Stimulated activated memory B cell treated with anti-CD40 and anti-IgM and Interleukin-4, amounts not matched to agents 10 μg/mL and 1 μg/mL and 100 μg/mL, for 72 hours (primary cell): ENCODE measurements around the gene RHOF.
A peak's percentile ranks its signal among the peaks of the same experiment; 100 is the strongest.

Experiments used
- ATAC-seq: fragments of 150-1000 bp; cut with Tn5 transposase; 2 replicates; pipeline ENCODE4 v1.10.0; 2021
- H3K27ac Mint-ChIP-seq: one replicate; pipeline ENCODE4 v1.8.0; 2022; ENCODE audit warnings: mild to moderate bottlenecking, mixed read lengths
- H3K27me3 Mint-ChIP-seq: one replicate; pipeline ENCODE4 v1.8.0; 2022; ENCODE audit warnings: mixed read lengths
- H3K36me3 Mint-ChIP-seq: one replicate; pipeline ENCODE4 v1.8.0; 2022; ENCODE audit warnings: mixed read lengths
- H3K4me1 Mint-ChIP-seq: one replicate; pipeline ENCODE4 v1.8.0; 2022; ENCODE audit warnings: mixed read lengths
- H3K4me3 Mint-ChIP-seq: one replicate; pipeline ENCODE4 v1.8.0; 2022; ENCODE audit warnings: mild to moderate bottlenecking, moderate library complexity, mixed read lengths
- H3K9me3 Mint-ChIP-seq: one replicate; pipeline ENCODE4 v1.8.0; 2022; ENCODE audit warnings: mixed read lengths

Gene RHOF

DNA sequence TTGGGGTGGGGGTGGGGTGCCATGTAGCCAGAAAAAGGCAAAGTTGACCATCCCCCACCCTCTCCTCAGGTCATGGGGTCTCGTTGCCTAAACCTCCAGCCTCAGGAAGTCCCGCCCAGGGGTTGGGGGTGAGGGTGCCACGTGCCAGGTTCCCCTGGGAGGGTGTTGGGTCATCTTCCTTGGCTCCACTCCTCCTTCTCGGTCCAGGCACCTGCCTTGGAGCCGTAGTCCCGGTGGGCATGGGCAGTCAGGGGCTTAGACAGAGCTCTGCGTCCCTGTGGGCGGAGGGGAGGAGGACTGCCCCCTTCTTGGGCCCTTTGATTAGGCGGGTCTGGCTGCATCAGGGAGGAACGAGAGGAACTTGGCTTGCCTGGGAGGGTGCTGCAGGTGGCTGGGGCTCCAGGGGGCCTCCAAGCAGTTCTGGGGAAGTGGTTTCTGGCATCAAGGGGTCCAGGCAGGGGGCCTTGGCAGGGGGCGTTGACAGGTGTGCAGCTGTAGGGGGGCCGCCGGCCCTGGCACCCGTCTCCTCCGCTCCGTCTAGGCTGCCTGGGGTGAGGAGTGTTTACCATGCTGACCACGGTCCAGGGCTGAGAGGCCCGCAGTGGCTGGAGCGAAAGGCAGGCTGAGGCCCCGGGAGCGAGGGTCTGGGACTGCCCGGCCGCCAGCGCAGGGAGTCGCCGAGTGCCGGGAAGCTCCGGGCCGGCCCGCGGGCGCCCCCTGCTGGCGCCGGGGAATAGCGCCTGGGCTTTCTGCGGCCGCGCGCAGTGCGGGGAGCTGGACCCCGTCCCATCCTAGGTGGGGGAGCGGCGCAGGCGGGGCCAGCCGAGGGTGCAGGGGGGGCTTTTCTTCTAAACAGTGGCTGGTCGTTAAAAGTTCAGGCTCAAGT, 18.2 kb upstream of the RHOF start:
- peaks cover 64% of the 10 kb centered on the region for H3K4me1 Mint-ChIP-seq
- H3K9me3 Mint-ChIP-seq: no peaks in the 10 kb centered on the region
- peak; percentile 84 for ATAC-seq
- peak overlapping the region; percentile 58 for H3K27ac Mint-ChIP-seq
- peaks cover 51% of the 10 kb centered on the region for H3K36me3 Mint-ChIP-seq
- H3K4me3 Mint-ChIP-seq: peak overlapping the region; percentile 81
- no peaks in the 10 kb centered on the region for H3K27me3 Mint-ChIP-seq

DNA sequence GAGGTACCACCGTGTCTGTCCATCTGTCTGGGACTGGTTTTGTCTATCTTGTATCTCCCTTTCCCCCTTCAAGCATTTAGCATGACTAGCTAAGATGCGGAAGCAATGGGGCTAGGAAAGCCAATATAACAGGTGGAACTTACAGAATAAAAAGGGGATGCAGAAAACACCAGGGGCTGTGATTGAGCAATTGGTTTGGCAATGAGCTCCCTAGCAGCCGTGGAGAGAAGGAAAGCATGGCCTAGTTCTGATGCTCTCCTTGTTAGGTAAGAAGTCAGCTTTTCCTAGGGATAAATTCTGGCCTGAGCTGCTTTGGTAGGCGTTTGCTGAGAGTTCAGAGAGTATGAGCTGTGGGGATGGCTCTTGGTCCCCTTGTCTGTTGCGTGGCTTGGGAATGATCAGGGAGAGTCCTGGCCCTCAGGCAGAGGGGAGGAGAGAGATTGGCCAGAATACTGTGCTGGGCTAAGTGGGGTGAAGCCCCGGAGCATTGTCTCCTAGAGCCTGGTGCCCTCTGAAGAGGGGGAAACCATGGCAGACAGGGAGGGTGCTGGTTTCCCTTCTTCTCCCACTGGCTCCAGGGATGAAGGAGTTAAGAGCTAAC, 17.4 kb upstream of the RHOF start:
- H3K27ac Mint-ChIP-seq: peak overlapping the region; percentile 58

DNA sequence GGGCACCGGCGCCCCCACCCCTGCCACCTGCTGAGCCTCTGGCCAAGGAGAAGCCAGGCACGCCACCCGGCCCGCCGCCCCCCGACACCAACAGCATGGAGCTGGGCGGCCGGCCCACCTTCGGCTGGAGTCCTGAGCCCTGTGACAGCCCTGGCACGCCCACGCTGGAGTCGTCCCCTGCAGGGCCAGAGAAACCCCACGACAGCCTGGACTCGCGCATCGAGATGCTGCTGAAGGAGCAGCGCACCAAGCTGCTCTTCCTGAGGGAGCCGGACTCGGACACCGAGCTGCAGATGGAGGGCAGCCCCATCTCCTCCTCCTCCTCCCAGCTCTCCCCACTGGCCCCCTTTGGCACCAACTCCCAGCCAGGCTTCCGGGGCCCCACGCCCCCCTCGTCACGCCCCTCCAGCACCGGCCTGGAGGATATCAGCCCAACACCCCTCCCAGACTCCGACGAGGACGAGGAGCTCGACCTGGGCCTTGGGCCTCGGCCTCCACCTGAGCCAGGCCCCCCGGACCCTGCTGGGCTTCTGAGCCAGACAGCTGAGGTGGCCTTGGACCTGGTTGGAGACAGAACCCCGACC, 16.8 kb upstream of the RHOF start:
- H3K27me3 Mint-ChIP-seq: no peaks in the 10 kb centered on the region
- peaks cover 76% of the 10 kb centered on the region for H3K4me1 Mint-ChIP-seq
- ATAC-seq: no peak
- H3K9me3 Mint-ChIP-seq: no peaks in the 10 kb centered on the region
- H3K27ac Mint-ChIP-seq: no peak overlapping the region
- H3K36me3 Mint-ChIP-seq: peaks cover 46% of the 10 kb centered on the region
- H3K4me3 Mint-ChIP-seq: no peak overlapping the region

More for the DNA sequence above, 17.4 kb upstream of the RHOF start:
- no peak for ATAC-seq
- Mint-ChIP-seq H3K9me3 (no peaks in the 10 kb centered on the region), H3K4me1 (peaks cover 71% of the 10 kb centered on the region), H3K4me3 (peak overlapping the region; percentile 81), H3K27me3 (no peaks in the 10 kb centered on the region), H3K36me3 (peaks cover 52% of the 10 kb centered on the region)

DNA sequence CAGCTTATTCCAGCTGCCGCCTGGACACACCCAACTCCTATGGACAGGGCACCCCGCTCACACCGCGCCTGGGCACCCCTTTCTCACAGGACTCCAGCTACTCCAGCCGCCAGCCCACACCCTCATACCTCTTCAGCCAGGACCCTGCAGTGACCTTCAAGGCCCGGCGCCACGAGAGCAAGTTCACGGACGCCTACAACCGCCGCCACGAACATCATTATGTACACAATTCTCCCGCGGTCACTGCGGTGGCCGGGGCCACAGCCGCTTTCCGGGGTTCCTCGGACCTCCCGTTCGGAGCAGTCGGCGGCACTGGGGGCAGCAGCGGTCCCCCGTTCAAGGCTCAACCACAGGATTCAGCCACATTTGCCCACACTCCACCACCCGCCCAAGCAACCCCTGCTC, 16.2 kb upstream of the RHOF start:
- H3K9me3 Mint-ChIP-seq: no peaks in the 10 kb centered on the region
- peaks cover 41% of the 10 kb centered on the region for H3K36me3 Mint-ChIP-seq
- ATAC-seq: no peak
- H3K27me3 Mint-ChIP-seq: no peaks in the 10 kb centered on the region
- H3K4me1 Mint-ChIP-seq: peaks cover 76% of the 10 kb centered on the region
- peak overlapping the region; percentile 30 for H3K27ac Mint-ChIP-seq
- no peak overlapping the region for H3K4me3 Mint-ChIP-seq

DNA sequence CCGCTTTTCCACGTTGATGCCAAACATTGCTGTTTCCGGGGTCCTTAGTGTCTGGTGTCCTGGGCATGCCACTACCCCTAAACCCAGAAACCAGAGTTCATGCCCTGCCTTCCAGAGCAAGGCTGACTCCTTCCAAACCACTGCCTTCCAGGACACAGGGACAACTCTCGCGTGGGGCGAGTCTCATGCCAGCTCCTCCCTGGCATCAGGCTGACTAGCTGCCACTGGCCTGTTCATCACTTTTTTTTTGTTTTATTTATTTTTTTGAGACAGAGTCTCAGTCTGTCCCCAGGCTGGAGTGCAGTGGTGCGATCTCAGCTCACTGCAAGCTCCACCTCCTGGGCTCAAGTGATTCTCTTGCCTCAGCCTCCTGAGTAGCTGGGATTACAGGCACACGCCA, 15.1 kb upstream of the RHOF start:
- no peaks in the 10 kb centered on the region for H3K27me3 Mint-ChIP-seq
- H3K36me3 Mint-ChIP-seq: peaks cover 35% of the 10 kb centered on the region
- no peak overlapping the region for H3K4me3 Mint-ChIP-seq
- no peak for ATAC-seq
- peak overlapping the region; percentile 66 for H3K27ac Mint-ChIP-seq
- no peaks in the 10 kb centered on the region for H3K9me3 Mint-ChIP-seq
- H3K4me1 Mint-ChIP-seq: peaks cover 68% of the 10 kb centered on the region

DNA sequence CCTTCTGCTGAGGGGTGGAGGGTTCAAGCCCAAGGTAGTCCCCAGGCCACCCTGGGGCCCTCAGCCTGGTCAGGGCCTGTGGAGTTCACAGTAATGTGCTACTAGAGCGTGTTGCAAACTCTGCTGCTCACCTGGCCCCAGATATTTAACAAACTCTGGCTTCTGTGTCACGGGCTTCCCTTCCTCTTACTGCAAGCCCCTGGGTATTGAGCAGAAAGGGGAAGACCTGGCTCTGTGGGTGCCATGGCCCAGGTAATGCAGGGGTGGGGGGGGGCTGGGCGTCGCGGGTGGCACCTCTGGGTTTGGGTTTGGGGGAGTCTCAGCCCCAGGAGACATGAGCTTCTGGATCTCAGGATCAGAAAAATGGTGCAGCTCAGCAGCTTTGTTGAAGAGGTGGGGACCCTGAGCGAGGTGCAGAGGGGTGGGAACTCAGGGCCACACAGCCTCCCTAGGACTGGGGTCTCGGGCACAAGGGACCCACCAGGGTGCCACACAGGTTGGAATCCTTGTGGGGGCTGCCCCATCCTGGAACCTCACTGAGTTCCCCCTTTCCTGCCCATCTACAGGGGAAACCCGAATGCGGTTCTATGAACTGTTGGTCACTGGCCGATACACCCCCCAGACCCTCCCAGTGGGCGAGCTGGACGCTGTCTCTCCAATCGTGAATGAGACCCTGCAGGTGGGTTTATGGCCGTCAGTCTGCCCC, 14.3 kb upstream of the RHOF start:
- peaks cover 64% of the 10 kb centered on the region for H3K4me1 Mint-ChIP-seq
- peaks cover 27% of the 10 kb centered on the region for H3K36me3 Mint-ChIP-seq
- no peaks in the 10 kb centered on the region for H3K27me3 Mint-ChIP-seq
- no peaks in the 10 kb centered on the region for H3K9me3 Mint-ChIP-seq
- peak overlapping the region; percentile 62 for H3K4me3 Mint-ChIP-seq
- H3K27ac Mint-ChIP-seq: peak overlapping the region; percentile 100
- no peak for ATAC-seq

DNA sequence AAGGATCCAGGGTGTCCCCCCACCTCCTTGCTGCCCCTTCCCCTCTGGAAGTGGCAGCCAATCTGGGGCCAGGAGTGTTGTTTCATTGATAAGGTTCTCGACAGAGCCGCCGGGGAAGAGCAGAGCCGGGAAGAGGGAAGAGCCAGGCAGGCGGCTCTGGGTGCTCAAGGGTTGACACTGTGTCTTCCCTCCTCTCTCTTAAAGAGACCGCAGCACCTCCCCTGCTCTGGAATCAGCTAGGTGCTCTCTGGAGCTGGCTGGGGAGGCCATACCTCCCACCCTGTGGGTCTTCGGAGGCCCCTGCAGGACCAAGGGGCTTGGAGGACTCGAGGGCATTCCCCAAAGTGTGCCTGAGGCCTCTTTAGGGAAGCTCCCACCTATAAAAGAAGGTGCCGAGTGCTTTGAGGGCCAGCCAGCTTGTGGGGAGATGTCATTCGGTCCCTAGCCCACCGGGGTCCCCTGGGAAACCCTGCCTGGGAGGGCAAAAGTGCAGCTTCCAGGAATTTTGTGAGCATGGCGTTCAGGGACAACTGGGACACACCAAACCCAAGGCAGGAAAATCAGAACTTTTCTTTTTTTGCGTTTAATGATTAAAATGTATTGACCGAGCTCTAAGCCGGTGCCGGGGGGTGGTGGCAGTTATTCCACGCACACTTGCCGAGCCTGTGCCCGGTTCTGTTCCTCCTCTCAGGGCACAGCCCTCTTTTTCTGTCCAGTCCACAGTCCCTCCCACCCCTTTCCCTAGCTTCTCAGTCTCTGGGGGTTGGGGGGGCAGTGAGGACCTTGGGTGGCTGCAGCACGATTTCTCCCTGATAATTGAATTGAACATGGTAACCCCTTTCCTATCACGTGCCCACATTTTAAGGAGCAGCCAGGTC, 13.3 kb upstream of the RHOF start:
- H3K27me3 Mint-ChIP-seq: no peaks in the 10 kb centered on the region
- no peaks in the 10 kb centered on the region for H3K9me3 Mint-ChIP-seq
- no peak for ATAC-seq
- peaks cover 30% of the 10 kb centered on the region for H3K36me3 Mint-ChIP-seq
- H3K4me1 Mint-ChIP-seq: peaks cover 57% of the 10 kb centered on the region
- H3K4me3 Mint-ChIP-seq: peak overlapping the region; percentile 99
- H3K27ac Mint-ChIP-seq: peak overlapping the region; percentile 100

DNA sequence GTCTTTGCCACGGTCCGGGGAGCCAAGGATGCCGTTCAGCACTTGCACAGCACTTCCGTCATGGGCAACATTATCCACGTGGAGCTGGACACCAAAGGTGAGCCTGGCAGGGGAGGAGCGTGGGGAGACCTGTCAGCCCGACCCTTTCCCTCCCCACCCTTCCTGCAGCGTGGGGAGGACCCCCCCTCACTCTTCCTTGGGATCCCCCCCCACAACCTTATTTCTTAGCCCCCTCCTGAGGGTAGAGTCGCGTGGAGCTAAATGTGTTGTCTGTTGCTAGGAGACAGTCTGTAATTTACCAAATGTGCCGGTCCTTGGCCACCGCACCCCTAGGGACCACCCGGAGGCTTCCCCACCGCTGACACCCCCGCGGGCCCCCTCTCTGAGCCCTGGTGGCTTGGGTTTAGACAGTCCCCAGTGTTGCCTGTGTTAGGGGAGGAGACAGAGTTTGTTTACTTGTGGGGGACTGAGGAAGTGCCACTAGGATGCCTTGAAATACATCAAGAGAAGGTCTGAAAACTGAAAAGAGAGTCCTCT, 12.6 kb upstream of the RHOF start:
- Mint-ChIP-seq H3K4me1 (peaks cover 50% of the 10 kb centered on the region), H3K27me3 (no peaks in the 10 kb centered on the region), H3K4me3 (peak overlapping the region; percentile 99), H3K9me3 (no peaks in the 10 kb centered on the region), H3K27ac (peak overlapping the region; percentile 100), H3K36me3 (peaks cover 36% of the 10 kb centered on the region)
- ATAC-seq: peak; percentile 18

DNA sequence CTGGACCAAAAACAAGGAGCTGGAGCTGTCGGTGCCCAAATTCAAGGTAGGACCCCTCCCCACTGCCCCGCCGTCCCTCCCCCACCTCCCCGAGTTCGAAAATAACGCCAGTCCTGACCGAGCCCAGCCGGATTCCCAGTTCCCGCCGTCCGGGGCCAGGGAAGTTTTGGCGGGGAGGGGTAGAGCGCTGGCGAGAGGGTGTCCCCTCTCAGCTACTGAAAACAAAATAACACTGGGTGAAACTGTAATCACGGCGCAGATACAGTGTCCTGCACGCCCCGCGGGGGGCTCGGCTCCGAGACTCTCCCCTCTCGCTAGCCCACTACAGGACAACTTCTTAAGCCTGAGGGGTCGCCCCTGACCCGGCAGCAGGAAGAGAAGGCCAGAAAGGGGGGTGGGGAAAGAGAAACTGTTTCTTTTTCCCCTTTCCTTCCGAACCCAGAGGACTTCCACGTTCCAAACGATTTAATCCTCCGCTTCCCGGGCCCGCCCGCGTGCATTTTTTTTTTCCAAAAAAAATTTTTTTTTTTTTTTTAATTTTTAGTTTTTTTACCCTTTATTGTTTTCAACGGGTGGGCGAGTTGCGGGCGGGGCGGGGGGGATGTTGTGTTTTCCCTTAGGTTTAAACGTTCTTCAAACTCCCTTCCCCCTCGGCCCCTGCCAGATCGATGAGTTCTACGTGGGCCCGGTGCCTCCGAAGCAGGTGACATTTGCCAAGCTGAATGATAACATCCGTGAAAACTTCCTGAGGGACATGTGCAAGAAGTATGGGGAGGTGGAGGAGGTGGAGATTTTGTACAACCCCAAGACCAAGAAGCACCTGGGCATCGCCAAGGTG, 11.9 kb upstream of the RHOF start:
- peaks cover 34% of the 10 kb centered on the region for H3K36me3 Mint-ChIP-seq
- H3K27me3 Mint-ChIP-seq: no peaks in the 10 kb centered on the region
- no peak for ATAC-seq
- peak overlapping the region; percentile 100 for H3K27ac Mint-ChIP-seq
- peak overlapping the region; percentile 99 for H3K4me3 Mint-ChIP-seq
- peaks cover 44% of the 10 kb centered on the region for H3K4me1 Mint-ChIP-seq
- H3K9me3 Mint-ChIP-seq: no peaks in the 10 kb centered on the region

DNA sequence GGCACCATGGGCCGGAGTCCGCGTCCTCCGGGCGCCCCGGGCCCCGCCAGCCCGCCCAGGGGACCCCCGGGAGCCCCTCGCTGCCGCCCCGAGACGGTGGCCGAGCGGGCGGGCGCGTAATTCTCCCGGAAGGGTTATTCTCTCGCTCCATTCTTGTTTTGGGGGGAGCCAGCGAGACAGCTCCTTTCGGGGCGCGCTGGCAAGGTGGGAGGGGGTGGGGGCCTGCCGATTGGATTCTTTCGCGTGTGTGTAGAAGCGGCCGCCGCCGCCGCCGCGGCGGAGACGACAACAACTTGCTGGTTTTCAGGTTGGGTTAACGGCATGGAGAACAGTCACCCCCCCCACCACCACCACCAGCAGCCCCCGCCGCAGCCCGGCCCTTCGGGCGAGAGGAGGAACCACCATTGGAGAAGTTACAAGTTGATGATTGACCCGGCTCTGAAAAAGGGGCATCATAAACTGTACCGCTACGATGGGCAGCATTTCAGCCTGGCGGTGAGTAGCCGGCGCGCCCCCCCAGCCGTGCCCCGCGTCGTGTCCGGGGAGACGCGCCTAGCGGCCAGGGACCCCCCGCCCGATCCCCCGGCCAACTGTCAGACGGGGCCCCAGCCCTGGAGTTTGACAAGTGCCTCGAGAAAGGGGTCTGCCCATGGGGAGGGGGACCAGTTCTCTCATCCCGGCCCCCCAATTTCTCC, 11.1 kb upstream of the RHOF start:
- Mint-ChIP-seq H3K9me3 (no peaks in the 10 kb centered on the region), H3K4me1 (peaks cover 41% of the 10 kb centered on the region), H3K36me3 (peaks cover 30% of the 10 kb centered on the region), H3K27ac (peak overlapping the region; percentile 100), H3K27me3 (no peaks in the 10 kb centered on the region), H3K4me3 (peak overlapping the region; percentile 99)
- ATAC-seq: peak; percentile 1

DNA sequence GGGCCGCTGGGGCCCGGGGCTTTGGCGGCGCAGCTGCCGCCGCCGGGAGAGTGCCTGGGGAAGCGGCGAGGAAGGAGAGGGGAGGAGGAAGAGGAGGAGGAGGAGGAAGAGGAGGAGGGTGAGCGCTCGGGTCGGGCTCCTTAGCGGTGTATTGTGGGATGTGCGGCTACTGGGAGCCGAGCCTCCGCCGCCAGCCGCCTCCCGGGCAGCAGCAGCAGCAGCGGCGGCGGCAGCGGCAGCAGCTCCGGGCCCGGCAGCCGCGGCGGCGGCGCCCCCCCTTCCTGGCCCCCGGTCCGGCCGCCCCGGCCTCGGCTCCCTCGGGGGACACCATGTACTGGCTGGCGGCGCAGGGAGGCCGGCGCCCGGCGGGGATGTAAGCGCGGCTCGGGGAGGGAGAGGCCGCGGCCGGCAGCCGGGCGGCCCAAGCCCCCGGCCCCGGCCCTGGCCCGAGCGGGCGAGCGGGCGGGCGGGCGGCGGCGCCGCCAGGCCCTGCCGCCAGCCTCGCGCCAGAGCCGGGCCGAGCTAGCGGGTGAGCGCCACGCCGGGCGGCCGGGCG, 10.5 kb upstream of the RHOF start, which contains the start of gene SETD1B:
TSS of gene SETD1B (plus strand) at position 149 of the 556 bp plus-strand sequence. CDS start 729 bp downstream, outside the sequence.
- peaks cover 44% of the 10 kb centered on the region for H3K4me1 Mint-ChIP-seq
- no peaks in the 10 kb centered on the region for H3K27me3 Mint-ChIP-seq
- peak; percentile 19 for ATAC-seq
- no peaks in the 10 kb centered on the region for H3K9me3 Mint-ChIP-seq
- peak within 1 kb of the TSS; percentile 100 for H3K27ac Mint-ChIP-seq
- peak within 1 kb of the TSS; percentile 99 for H3K4me3 Mint-ChIP-seq
- peaks cover 25% of the 10 kb centered on the region for H3K36me3 Mint-ChIP-seq

DNA sequence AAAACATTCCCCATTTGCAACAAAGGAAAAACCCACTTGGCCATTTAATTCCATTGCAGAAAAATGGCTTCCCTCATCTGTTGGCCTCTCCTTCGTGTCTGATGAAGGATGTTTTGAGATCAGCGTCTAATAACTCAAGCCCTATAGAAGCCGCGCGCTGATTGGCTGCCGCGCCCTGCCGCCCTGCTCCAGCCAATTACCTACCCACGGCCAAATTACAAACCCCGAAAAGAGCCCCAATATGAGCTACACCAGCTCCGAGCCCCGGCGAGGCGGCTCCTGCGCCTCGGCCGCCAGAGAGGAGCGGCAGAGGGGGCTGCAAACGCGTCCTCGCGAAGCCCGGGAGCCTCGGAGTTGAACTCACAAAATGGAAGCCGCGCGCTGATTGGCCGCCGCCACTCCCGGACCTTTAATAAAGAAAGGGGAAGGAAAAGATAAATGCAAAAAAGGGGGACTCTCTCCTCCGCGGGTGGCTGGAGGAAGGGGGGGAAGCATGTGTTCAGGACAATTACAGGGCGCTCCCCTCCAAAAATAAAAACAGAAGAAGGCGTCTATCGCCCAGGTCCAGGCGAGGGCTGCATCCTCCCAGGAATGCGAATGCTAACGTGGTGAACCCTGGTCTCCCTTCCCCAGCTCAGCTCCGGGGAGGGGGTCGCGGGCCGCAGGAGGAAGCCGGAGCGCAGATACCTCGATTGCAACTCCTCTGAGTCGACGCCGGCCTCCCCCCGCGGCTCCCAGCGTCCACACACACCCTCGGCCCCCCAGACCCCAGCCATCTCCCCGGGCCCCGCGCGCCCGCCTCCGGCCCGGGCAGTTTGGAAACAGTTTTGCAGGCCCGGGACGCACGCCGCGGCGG, 9.6 kb upstream of the RHOF start:
- no peaks in the 10 kb centered on the region for H3K27me3 Mint-ChIP-seq
- H3K27ac Mint-ChIP-seq: peak overlapping the region; percentile 100
- peaks cover 45% of the 10 kb centered on the region for H3K4me1 Mint-ChIP-seq
- H3K36me3 Mint-ChIP-seq: peaks cover 27% of the 10 kb centered on the region
- peak; percentile 64 for ATAC-seq
- H3K4me3 Mint-ChIP-seq: peak overlapping the region; percentile 98
- H3K9me3 Mint-ChIP-seq: no peaks in the 10 kb centered on the region
